Loucy (cell line): ENCODE results near the gene AVPR1A.

Experiments
- H2AFZ ChIP-seq: fragments of 200-600 bp; sonication (generic); 2 replicates; pipeline ENCODE4 v1.6.0; 2016; ENCODE audit warnings: antibody characterized with exemption, mild to moderate bottlenecking, low read length, moderate library complexity
- H3F3A ChIP-seq: fragments of 200-600 bp; 2 replicates; pipeline ENCODE4 v1.6.0; 2016; ENCODE audit warnings: antibody characterized with exemption, low read depth, mild to moderate bottlenecking
- H3K27me3 ChIP-seq: fragments of 200-600 bp; sonication (generic); 2 replicates; pipeline ENCODE4 v1.6.1; 2014; ENCODE audit warnings: low read length, mild to moderate bottlenecking; ENCODE audit not compliant: insufficient read depth, poor library complexity, severe bottlenecking
- H3K36me3 ChIP-seq: fragments of 200-600 bp; sonication (generic); 2 replicates; pipeline ENCODE4 v1.6.1; 2016; ENCODE audit warnings: low read length; ENCODE audit not compliant: insufficient read depth
- H3K4me1 ChIP-seq: fragments of 200-600 bp; sonication (generic); 2 replicates; pipeline ENCODE4 v1.5.1; 2014; ENCODE audit warnings: low read length, mild to moderate bottlenecking; ENCODE audit not compliant: insufficient read depth, poor library complexity, severe bottlenecking
- H3K4me2 ChIP-seq: fragments of 200-600 bp; sonication (generic); 2 replicates; pipeline ENCODE4 v1.6.0; 2014; ENCODE audit warnings: antibody characterized with exemption, low read length, low read depth, mild to moderate bottlenecking; ENCODE audit not compliant: poor library complexity, severe bottlenecking
- H3K4me3 ChIP-seq: fragments of 200-600 bp; sonication (generic); 2 replicates; pipeline ENCODE4 v1.5.1; 2014; ENCODE audit warnings: low read length, mild to moderate bottlenecking, mixed read lengths; ENCODE audit not compliant: poor library complexity, severe bottlenecking
- H3K79me2 ChIP-seq: fragments of 200-600 bp; sonication (generic); 2 replicates; pipeline ENCODE4 v1.6.1; 2014; ENCODE audit warnings: low read length; ENCODE audit not compliant: insufficient read depth
- H3K9ac ChIP-seq: fragments of 200-600 bp; sonication (generic); 2 replicates; pipeline ENCODE4 v1.6.0; 2014; ENCODE audit warnings: mild to moderate bottlenecking, low read depth, low read length, moderate library complexity; ENCODE audit not compliant: poor library complexity, severe bottlenecking
- H3K9me2 ChIP-seq: fragments of 200-600 bp; sonication (generic); replicated peaks from 2 replicates; pipeline ENCODE4 v1.6.1; 2016; ENCODE audit warnings: low read depth, low read length, mixed read lengths
- H3K9me3 ChIP-seq: fragments of 200-600 bp; sonication (generic); 2 replicates; pipeline ENCODE4 v1.6.1; 2014; ENCODE audit warnings: mild to moderate bottlenecking, antibody characterized with exemption, low read length, low read depth; ENCODE audit not compliant: insufficient read depth
- H4K20me1 ChIP-seq: fragments of 200-600 bp; sonication (generic); 2 replicates; pipeline ENCODE4 v1.6.0; 2014; ENCODE audit warnings: antibody characterized with exemption, low read length, mild to moderate bottlenecking; ENCODE audit not compliant: insufficient read depth, poor library complexity, severe bottlenecking
- CTCF ChIP-seq: fragments of 200-600 bp; sonication (generic); conservative IDR thresholded peaks from 2 replicates; pipeline ENCODE4 v1.5.1; 2014; ENCODE audit warnings: mild to moderate bottlenecking, antibody characterized with exemption, low read length
- EZH2phosphoT487 ChIP-seq: fragments of 200-600 bp; IDR thresholded peaks from 2 replicates; pipeline ENCODE4 v1.6.1; 2018; ENCODE audit warnings: antibody characterized with exemption, mild to moderate bottlenecking, moderate library complexity, borderline replicate concordance

The AVPR1A gene

GRCh38 chr12:63151623-63152320 is 771 bp upstream of the AVPR1A start:
- peak overlapping the region; percentile 90 for H2AFZ ChIP-seq
- H3K4me3 ChIP-seq = peak overlapping the region; percentile 58
- no peaks in the 10 kb centered on the region for H3K79me2 ChIP-seq
- H3K4me2 ChIP-seq = peak overlapping the region; percentile 64
- no peaks in the 10 kb centered on the region for H3K27me3 ChIP-seq
- H3K9me2 ChIP-seq = no peaks in the 10 kb centered on the region
- no peak overlapping the region for H3K9ac ChIP-seq
- TF ChIP-seq CTCF (peak; percentile 95), EZH2phosphoT487 (no peak)
- H3F3A ChIP-seq = no peaks in the 10 kb centered on the region
- no peaks in the 10 kb centered on the region for H3K4me1 ChIP-seq
- H3K9me3 ChIP-seq = no peaks in the 10 kb centered on the region
- H3K36me3 ChIP-seq = no peaks in the 10 kb centered on the region
- H4K20me1 ChIP-seq = no peaks in the 10 kb centered on the region

DNA sequence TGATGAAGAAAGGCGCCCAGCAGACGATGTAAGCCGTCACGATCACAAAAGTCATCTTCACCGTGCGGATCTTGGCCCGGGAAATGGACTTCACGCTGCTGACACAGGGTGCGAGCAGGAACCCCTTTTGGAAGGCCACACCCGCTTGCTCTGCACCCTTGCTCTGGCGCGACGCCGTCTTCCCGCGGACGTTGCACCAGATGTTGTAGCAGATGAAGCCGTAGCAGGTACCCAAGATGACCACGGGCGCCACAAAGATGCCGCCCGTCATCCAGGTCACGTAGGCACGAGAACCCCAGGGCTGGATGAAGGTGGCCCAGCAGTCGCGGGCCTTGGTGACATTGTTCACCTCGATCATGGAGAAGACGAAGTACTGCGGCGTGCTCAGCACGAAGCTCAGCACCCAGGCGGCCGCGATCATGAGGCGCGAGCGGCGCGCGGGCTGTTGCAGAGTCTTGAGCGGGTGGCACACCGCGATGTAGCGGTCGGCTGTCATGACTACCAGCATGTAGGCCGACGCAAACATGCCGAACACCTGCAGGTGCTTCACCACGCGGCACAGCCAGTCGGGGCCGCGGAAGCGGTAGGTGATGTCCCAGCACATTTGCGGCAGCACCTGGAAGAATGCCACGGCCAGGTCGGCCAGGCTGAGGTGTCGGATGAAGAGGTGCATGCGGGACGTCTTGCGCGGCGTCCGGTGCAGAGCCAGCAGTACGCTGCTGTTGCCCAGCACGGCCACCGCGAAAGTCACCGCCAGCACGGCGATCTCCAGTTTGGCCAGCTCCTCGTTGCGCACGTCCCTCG is 890 bp downstream of the AVPR1A start:
- no peaks in the 10 kb centered on the region for H3F3A ChIP-seq
- no peaks in the 10 kb centered on the region for H3K27me3 ChIP-seq
- H2AFZ ChIP-seq = no peak overlapping the region
- H3K79me2 ChIP-seq = no peaks in the 10 kb centered on the region
- H4K20me1 ChIP-seq = no peaks in the 10 kb centered on the region
- TF ChIP-seq EZH2phosphoT487 = no peak
- TF ChIP-seq CTCF = no peak
- no peaks in the 10 kb centered on the region for H3K4me1 ChIP-seq
- H3K4me3 ChIP-seq = no peak overlapping the region
- no peaks in the 10 kb centered on the region for H3K36me3 ChIP-seq
- no peaks in the 10 kb centered on the region for H3K9me3 ChIP-seq
- H3K4me2 ChIP-seq = no peak overlapping the region
- no peak overlapping the region for H3K9ac ChIP-seq
- no peaks in the 10 kb centered on the region for H3K9me2 ChIP-seq

DNA sequence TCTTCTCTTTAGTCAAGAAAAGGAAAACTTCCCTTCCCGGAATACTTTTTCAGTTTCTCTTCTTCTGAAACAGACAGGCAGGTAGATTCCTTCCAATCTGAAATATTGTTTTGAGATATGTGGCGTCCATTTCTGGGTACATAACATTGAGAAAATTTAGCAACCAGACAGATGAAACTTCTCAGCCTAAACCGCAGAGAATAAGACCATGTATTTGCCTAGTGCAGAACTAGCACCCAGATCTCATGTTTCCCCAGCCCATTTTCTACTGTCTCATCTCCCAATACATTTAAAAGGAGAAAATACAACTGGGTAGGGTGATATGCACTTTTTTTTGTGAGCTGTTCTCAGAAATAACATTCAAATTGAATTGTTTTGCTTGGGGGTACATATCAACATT is 6.4 kb downstream of the AVPR1A start:
- no peaks in the 10 kb centered on the region for H3K36me3 ChIP-seq
- no peak overlapping the region for H2AFZ ChIP-seq
- H3K9me3 ChIP-seq = no peaks in the 10 kb centered on the region
- no peak overlapping the region for H3K4me2 ChIP-seq
- H4K20me1 ChIP-seq = no peaks in the 10 kb centered on the region
- H3K4me1 ChIP-seq = no peaks in the 10 kb centered on the region
- no peaks in the 10 kb centered on the region for H3K27me3 ChIP-seq
- TF ChIP-seq CTCF (no peak), EZH2phosphoT487 (no peak)
- H3K4me3 ChIP-seq = no peak overlapping the region
- no peaks in the 10 kb centered on the region for H3F3A ChIP-seq
- no peak overlapping the region for H3K9ac ChIP-seq
- no peaks in the 10 kb centered on the region for H3K79me2 ChIP-seq
- H3K9me2 ChIP-seq = no peaks in the 10 kb centered on the region
